ENCODE data around the gene DGKH.

DGKH gene

GRCh38 chr13:42232671-42233070 is 184.2 kb downstream of the DGKH start:
- TF ChIP-seq, protein P1, sequence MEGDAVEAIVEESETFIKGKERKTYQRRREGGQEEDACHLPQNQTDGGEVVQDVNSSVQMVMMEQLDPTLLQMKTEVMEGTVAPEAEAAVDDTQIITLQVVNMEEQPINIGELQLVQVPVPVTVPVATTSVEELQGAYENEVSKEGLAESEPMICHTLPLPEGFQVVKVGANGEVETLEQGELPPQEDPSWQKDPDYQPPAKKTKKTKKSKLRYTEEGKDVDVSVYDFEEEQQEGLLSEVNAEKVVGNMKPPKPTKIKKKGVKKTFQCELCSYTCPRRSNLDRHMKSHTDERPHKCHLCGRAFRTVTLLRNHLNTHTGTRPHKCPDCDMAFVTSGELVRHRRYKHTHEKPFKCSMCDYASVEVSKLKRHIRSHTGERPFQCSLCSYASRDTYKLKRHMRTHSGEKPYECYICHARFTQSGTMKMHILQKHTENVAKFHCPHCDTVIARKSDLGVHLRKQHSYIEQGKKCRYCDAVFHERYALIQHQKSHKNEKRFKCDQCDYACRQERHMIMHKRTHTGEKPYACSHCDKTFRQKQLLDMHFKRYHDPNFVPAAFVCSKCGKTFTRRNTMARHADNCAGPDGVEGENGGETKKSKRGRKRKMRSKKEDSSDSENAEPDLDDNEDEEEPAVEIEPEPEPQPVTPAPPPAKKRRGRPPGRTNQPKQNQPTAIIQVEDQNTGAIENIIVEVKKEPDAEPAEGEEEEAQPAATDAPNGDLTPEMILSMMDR (conservative IDR thresholded peaks at IDR 0.05; ENCODE audit: low read length), result no peak
- TF ChIP-seq EZH2phosphoT487 (IDR thresholded peaks at IDR 0.05; ENCODE audit: borderline replicate concordance), result no peak
- Histone ChIP-seq H3K4me1 (ENCODE audit: insufficient read depth, low read length, poor library complexity, severe bottlenecking) (no peaks in the 10 kb centered on the region), H3K27me3 (ENCODE audit: insufficient read depth, low read length, poor library complexity, severe bottlenecking) (no peaks in the 10 kb centered on the region), H3K36me3 (ENCODE audit: insufficient read depth, low read length) (no peaks in the 10 kb centered on the region), H3F3A (ENCODE audit: low read depth) (no peaks in the 10 kb centered on the region), H2AFZ (ENCODE audit: low read length) (no peak overlapping the region), H3K9ac (ENCODE audit: low read depth, low read length, poor library complexity, severe bottlenecking) (no peak overlapping the region), H3K9me2 (replicated peaks; ENCODE audit: low read depth, low read length) (no peaks in the 10 kb centered on the region), H3K79me2 (ENCODE audit: insufficient read depth, low read length) (no peaks in the 10 kb centered on the region), H3K9me3 (ENCODE audit: insufficient read depth, low read depth, low read length) (no peaks in the 10 kb centered on the region), H3K4me2 (ENCODE audit: low read depth, low read length, poor library complexity, severe bottlenecking) (no peak overlapping the region), H4K20me1 (ENCODE audit: insufficient read depth, low read length, poor library complexity, severe bottlenecking) (no peaks in the 10 kb centered on the region), H3K4me3 (ENCODE audit: low read length, poor library complexity, severe bottlenecking) (no peak overlapping the region)

- no peak for TF ChIP-seq EZH2phosphoT487 (IDR thresholded peaks at IDR 0.05; ENCODE audit: borderline replicate concordance)
- TF ChIP-seq, protein P1 (conservative IDR thresholded peaks at IDR 0.05; ENCODE audit: low read length), result no peak
These were observed 185.3 kb downstream of the DGKH start for GRCh38 chr13:42233726-42234125.

GRCh38 chr13:42239161-42239560 is 190.7 kb downstream of the DGKH start:
- Histone ChIP-seq H3K4me1 (ENCODE audit: insufficient read depth, low read length, poor library complexity, severe bottlenecking) (no peaks in the 10 kb centered on the region), H3K9ac (ENCODE audit: low read depth, low read length, poor library complexity, severe bottlenecking) (no peak overlapping the region), H4K20me1 (ENCODE audit: insufficient read depth, low read length, poor library complexity, severe bottlenecking) (no peaks in the 10 kb centered on the region), H2AFZ (ENCODE audit: low read length) (no peak overlapping the region), H3K4me3 (ENCODE audit: low read length, poor library complexity, severe bottlenecking) (no peak overlapping the region), H3F3A (ENCODE audit: low read depth) (no peaks in the 10 kb centered on the region), H3K9me2 (replicated peaks; ENCODE audit: low read depth, low read length) (no peaks in the 10 kb centered on the region), H3K4me2 (ENCODE audit: low read depth, low read length, poor library complexity, severe bottlenecking) (no peak overlapping the region), H3K9me3 (ENCODE audit: insufficient read depth, low read depth, low read length) (no peaks in the 10 kb centered on the region), H3K79me2 (ENCODE audit: insufficient read depth, low read length) (no peaks in the 10 kb centered on the region), H3K27me3 (ENCODE audit: insufficient read depth, low read length, poor library complexity, severe bottlenecking) (no peaks in the 10 kb centered on the region), H3K36me3 (ENCODE audit: insufficient read depth, low read length) (no peaks in the 10 kb centered on the region)
- no peak for TF ChIP-seq EZH2phosphoT487 (IDR thresholded peaks at IDR 0.05; ENCODE audit: borderline replicate concordance)
- TF ChIP-seq, protein P1 (conservative IDR thresholded peaks at IDR 0.05; ENCODE audit: low read length), result no peak

More at GRCh38 chr13:42233726-42234125, 185.3 kb downstream of the DGKH start:
- no peaks in the 10 kb centered on the region for H3K9me3 ChIP-seq (ENCODE audit: insufficient read depth, low read depth, low read length)
- H3K9ac ChIP-seq (ENCODE audit: low read depth, low read length, poor library complexity, severe bottlenecking), result no peak overlapping the region
- no peaks in the 10 kb centered on the region for H3K9me2 ChIP-seq (replicated peaks; ENCODE audit: low read depth, low read length)
- no peak overlapping the region for H3K4me2 ChIP-seq (ENCODE audit: low read depth, low read length, poor library complexity, severe bottlenecking)
- H3K4me3 ChIP-seq (ENCODE audit: low read length, poor library complexity, severe bottlenecking), result no peak overlapping the region
- H3K36me3 ChIP-seq (ENCODE audit: insufficient read depth, low read length), result no peaks in the 10 kb centered on the region
- H3K27me3 ChIP-seq (ENCODE audit: insufficient read depth, low read length, poor library complexity, severe bottlenecking), result no peaks in the 10 kb centered on the region
- no peaks in the 10 kb centered on the region for H3F3A ChIP-seq (ENCODE audit: low read depth)
- no peaks in the 10 kb centered on the region for H4K20me1 ChIP-seq (ENCODE audit: insufficient read depth, low read length, poor library complexity, severe bottlenecking)
- no peaks in the 10 kb centered on the region for H3K4me1 ChIP-seq (ENCODE audit: insufficient read depth, low read length, poor library complexity, severe bottlenecking)
- no peaks in the 10 kb centered on the region for H3K79me2 ChIP-seq (ENCODE audit: insufficient read depth, low read length)
- H2AFZ ChIP-seq (ENCODE audit: low read length), result no peak overlapping the region
